HUES6 (cell line): ENCODE data around the gene INPP5J.
"Not testable (repeated sequence)": the region's sequence is repeated elsewhere in the genome, so short reads cannot be mapped to it uniquely, and the experiment has no call there.

Experiments used
- H3K27ac ChIP-seq: 2 replicates; pipeline ENCODE4 v1.7.0; 2013; ENCODE audit warnings: low read depth, mild to moderate bottlenecking, low read length, inconsistent platforms
- H3K27me3 ChIP-seq: 2 replicates; pipeline ENCODE4 v1.6.1; 2013; ENCODE audit warnings: low read length; ENCODE audit not compliant: control insufficient read depth, insufficient read depth
- H3K36me3 ChIP-seq: 2 replicates; pipeline ENCODE4 v1.6.1; 2013; ENCODE audit warnings: low read length; ENCODE audit not compliant: control insufficient read depth, insufficient read depth
- H3K4me1 ChIP-seq: 2 replicates; pipeline ENCODE4 v1.6.1; 2013; ENCODE audit warnings: low read length; ENCODE audit not compliant: control insufficient read depth, insufficient read depth
- H3K4me3 ChIP-seq: 2 replicates; pipeline ENCODE4 v1.5.1; 2013; ENCODE audit warnings: low read depth, low read length
- H3K9ac ChIP-seq: one replicate; pipeline ENCODE4 v1.6.1; 2013; ENCODE audit warnings: mild to moderate bottlenecking, low read length
- H3K9me3 ChIP-seq: 2 replicates; pipeline ENCODE4 v1.6.1; 2013; ENCODE audit warnings: low read depth, low read length; ENCODE audit not compliant: control insufficient read depth, insufficient read depth

Gene INPP5J

DNA sequence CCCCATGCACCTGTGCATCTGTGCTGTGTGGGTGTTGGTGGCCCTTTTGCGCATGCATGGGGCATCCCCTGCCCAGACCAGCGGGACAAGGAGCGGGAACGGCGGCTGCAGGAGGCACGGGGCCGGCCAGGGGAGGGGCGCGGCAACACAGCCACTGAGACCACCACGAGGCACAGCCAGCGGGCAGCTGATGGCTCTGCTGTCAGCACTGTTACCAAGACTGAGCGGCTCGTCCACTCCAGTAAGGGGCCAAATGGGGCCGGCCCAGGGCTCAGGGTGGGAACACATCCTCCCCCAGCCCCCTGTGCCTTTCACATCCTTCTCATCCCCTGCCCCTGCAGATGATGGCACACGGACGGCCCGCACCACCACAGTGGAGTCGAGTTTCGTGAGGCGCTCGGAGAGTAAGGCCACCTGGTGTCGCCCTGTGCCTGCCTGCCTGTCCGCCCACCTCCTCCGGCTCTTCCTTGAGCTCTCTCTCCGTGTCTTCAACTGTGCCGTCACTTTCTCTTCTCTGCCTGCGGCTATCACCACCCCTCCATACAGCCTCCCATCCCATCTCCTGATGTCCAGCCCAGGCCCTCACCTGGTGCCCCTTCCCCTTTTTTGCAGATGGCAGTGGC, 26.0 kb upstream of the INPP5J start:
- Histone ChIP-seq H3K4me1 (peaks cover 15% of the 10 kb centered on the region), H3K27ac (no peak overlapping the region), H3K4me3 (no peak overlapping the region), H3K27me3 (no peaks in the 10 kb centered on the region), H3K9me3 (no peaks in the 10 kb centered on the region), H3K36me3 (peaks cover 8% of the 10 kb centered on the region; the same call in 1 of the 2 replicates), H3K9ac (no peak overlapping the region)

DNA sequence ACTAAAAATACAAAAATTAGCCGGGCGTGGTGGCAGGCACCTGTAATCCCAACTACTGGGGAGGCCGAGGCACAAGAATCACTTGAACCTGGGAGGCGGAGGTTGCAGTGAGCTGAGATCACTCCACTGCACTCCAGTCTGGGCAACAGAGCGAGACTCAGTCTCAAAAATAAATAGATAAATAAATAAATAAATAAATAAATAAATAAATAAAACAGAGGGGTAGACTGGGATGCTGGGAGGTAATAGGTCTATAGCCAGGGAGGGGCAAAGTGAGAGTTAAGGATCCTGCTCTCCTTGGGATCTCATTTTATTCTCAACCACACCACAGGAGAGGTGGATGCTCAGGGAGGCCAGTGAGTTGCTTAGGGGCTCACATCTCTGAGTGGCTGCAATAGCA, 25.2 kb upstream of the INPP5J start:
- peaks cover 15% of the 10 kb centered on the region for H3K4me1 ChIP-seq
- not testable (repeated sequence) for H3K4me3 ChIP-seq, H3K9ac ChIP-seq, H3K9me3 ChIP-seq, H3K27me3 ChIP-seq, H3K36me3 ChIP-seq, H3K27ac ChIP-seq

DNA sequence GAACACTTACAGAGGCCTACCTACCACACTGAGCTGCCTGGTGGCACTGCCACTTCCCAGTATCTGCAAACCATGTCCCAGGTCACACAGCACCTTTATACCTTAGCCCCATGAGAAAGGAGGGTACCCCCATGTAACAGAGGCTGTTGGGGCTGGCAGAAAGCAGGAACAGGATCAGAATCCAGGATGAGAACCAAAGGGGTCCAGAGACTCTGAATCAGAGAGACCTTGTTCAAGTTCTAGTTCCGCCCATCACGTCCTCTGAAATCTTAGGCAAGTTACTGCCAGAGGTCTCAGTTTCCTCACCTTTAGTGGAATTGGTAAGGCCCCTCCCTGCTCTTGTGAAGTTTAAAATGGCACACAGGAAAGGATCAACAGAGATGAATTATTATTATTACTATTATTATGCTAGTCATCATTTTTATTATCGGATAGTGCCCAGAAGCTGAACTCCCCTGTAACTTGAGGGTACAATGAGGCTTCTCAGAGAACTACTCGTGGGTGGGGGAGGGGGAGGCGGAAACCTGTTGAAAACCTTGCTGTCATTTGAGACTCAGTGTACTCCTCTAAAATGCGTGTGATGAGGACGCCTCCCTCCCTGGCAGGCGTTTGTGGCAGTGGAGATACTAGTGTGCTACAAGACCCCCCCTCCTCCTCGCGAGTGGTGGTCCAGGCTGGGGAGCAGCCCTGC, 24.7 kb upstream of the INPP5J start:
- Histone ChIP-seq H3K36me3 (peaks cover 6% of the 10 kb centered on the region; the same call in 1 of the 2 replicates), H3K4me1 (peaks cover 15% of the 10 kb centered on the region), H3K27me3 (no peaks in the 10 kb centered on the region), H3K9ac (no peak overlapping the region), H3K4me3 (peak overlapping the region; percentile 43), H3K9me3 (no peaks in the 10 kb centered on the region), H3K27ac (no peak overlapping the region)

DNA sequence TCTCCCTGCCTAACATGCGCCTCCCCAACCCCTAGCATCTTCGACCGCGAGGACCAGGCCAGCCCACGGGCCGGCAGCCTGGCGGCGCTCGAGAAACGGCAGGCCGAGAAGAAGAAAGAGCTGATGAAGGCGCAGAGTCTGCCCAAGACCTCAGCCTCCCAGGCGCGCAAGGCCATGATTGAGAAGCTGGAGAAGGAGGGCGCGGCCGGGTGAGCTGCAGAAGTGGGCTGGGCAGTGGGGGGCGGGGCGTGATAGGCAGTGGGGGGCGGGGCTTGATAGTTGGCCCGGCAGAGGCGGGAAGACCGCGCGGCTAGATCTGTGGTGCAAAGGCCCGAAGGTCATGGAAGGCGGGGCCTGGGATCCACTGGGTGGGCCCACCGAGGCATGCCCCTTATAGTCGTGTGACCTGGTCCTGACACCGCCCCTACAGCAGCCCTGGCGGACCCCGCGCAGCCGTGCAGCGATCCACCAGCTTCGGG, 24.1 kb upstream of the INPP5J start:
- H3K27ac ChIP-seq: no peak overlapping the region
- peaks cover 6% of the 10 kb centered on the region; the same call in 1 of the 2 replicates for H3K36me3 ChIP-seq
- H3K4me3 ChIP-seq: peak overlapping the region; percentile 43
- H3K9ac ChIP-seq: no peak overlapping the region
- H3K27me3 ChIP-seq: no peaks in the 10 kb centered on the region
- H3K9me3 ChIP-seq: no peaks in the 10 kb centered on the region
- peaks cover 15% of the 10 kb centered on the region for H3K4me1 ChIP-seq

DNA sequence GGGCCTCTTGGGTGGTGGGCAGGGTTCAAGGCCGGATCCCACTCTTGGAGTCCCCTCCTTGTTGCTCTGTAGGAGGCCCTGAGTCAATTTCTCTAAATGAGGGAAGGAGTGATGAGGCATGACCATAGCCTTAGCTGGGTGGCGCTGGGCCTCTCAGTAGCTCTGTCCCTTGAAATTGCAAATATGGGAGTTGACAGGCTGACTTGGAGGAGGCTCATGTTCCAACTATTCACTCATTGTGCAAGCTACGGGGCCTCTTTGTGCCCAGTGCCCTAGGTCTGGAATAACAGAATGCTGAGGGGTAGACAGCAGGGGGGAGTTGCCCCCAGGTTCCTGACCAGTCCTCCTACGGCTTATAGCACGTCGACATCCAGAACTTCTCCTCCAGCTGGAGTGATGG, 23.4 kb upstream of the INPP5J start:
- no peak overlapping the region for H3K27ac ChIP-seq
- no peak overlapping the region for H3K9ac ChIP-seq
- H3K9me3 ChIP-seq: no peaks in the 10 kb centered on the region
- no peak overlapping the region for H3K4me3 ChIP-seq
- no peaks in the 10 kb centered on the region for H3K27me3 ChIP-seq
- H3K36me3 ChIP-seq: peaks cover 6% of the 10 kb centered on the region; the same call in 1 of the 2 replicates
- peaks cover 15% of the 10 kb centered on the region for H3K4me1 ChIP-seq

DNA sequence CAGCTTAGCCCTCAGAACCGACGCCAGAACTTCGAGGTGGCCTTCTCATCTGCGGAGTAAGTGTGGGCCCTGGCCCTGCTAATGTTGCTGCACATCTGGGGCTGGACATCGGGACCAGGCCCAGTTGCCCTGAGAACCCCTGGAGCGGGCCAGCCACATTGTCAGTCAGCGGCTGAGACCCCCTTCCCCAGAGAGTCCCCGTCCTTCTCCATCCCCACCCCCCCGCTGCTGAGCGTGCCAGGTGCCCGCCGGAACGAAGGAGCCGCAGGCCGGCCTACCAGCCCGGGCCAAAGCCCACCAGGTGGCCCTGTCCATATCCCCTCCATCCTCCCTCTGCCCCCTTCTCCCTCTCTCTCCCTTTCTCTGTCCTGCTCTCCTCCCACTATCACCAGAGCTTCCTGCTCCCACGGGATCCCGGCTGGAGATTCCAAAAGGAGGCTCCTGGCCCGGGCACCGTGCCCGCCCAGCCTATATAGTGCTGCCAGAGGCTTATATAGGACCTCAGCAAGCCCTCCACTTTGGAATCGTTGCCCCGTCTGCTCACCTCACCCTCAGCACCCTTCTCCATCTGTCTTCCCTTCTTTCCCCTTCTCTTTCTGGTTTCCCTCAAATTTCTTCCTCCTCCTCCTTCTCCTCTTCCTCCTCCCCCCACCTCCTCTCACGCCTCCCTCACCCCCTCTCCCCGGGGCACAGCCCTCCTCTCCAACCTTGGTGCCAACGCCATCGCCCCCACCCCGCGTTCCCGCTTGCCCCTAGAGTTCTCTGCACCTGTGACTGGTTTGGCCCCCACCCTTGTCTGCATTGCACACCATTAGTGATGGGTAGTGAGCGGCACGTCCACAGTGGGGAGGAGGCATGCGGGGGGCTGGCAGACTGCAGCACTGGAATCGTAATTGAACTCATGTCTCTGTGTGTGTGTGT, 22.7 kb upstream of the INPP5J start:
- no peak overlapping the region for H3K4me3 ChIP-seq
- no peak overlapping the region for H3K9ac ChIP-seq
- no peak overlapping the region for H3K27ac ChIP-seq
- no peaks in the 10 kb centered on the region for H3K9me3 ChIP-seq
- H3K27me3 ChIP-seq: peaks cover 1% of the 10 kb centered on the region
- H3K36me3 ChIP-seq: peaks cover 6% of the 10 kb centered on the region; the same call in 1 of the 2 replicates
- peaks cover 16% of the 10 kb centered on the region for H3K4me1 ChIP-seq

DNA sequence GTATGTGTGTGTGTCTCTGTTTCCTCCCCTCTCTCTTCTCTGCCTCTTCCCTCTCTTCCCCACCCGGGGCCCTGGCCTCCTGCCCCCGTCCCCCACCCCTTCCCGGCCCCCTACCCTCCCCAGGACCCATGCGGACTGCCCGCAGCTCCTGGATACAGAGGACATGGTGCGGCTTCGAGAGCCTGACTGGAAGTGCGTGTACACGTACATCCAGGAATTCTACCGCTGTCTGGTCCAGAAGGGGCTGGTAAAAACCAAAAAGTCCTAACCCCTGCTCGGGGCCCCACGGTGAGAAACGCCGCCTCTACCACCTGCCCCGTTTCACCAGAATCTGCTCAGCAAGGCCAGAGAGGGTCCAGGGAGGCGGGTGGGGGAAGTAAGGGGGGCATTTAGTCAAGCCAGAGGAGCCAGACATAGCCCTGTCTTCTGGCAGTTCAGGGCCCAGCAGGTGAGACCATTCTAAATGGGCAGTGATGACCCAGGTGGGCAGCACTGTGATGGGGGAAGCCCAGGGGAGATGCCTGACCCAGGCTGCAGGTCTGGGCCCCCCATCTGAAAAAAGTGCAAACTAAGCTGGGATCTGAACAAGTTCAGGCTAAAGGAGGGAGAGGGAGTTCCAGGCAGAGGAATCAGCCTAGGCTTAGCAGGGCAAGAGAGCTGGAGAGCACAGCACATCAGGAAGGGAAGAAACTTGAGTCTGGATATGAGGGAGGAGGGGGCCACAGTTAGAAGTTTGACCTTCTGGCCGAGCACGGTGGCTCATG, 21.8 kb upstream of the INPP5J start:
- Histone ChIP-seq H3K9me3 (no peaks in the 10 kb centered on the region), H3K4me3 (no peak overlapping the region), H3K36me3 (no peaks in the 10 kb centered on the region), H3K27me3 (peaks cover 9% of the 10 kb centered on the region), H3K4me1 (peaks cover 22% of the 10 kb centered on the region), H3K27ac (no peak overlapping the region), H3K9ac (no peak overlapping the region)

DNA sequence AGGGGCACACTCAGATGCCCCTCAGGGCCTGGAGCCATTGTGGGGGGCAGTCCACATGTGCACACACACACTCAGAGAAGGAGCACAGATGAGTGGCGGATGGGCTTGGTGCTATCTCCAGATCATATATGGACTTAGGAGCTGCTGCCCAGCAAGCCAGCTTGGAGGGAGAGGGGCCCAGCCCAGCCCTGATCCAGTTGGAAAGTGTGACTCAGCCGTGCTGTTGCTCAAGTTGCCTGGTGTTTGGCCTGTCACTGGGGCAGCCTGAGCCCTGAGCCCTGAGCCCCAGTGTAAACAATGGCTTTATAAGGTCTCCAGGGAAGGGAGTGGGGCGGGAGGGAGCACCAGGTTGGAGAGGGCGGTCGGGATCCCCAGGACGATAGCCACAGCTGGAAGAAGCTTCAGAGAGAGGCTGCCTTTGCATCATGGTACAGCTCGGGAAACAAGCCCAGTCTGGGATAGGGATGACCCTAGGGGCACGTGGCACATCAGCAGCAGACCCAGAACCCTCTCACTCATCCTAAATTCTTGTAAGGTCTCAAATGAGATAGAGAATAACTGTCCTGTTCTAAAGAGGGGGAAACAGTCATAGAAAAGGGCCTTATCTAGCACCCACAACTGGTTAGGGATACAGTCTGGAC, 20.2 kb upstream of the INPP5J start:
- Histone ChIP-seq H3K9ac (no peak overlapping the region), H3K4me3 (no peak overlapping the region), H3K36me3 (no peaks in the 10 kb centered on the region), H3K27me3 (peaks cover 23% of the 10 kb centered on the region), H3K4me1 (peaks cover 24% of the 10 kb centered on the region), H3K9me3 (no peaks in the 10 kb centered on the region), H3K27ac (no peak overlapping the region)

DNA sequence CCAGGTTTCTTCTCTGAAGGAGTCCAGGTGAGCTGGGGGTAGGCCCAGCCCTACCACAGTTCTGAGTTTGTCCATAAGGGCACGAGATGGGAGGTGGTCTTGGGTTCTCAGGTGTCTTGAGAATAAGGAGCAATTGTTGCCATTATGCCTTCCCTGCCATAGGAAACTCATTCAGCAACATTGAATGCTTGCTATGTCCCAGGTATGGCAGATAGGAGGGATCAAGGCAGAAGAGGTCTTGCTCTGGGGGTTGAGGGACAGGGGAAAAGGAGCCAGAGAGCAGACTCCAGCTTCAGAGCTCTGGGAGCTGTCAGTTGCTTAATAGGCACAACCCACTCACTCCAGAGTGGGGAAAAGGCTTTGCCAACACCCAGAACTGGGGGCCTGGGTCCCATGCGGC, 19.7 kb upstream of the INPP5J start:
- H3K9me3 ChIP-seq: no peaks in the 10 kb centered on the region
- no peak overlapping the region for H3K27ac ChIP-seq
- H3K9ac ChIP-seq: no peak overlapping the region
- no peaks in the 10 kb centered on the region for H3K36me3 ChIP-seq
- no peak overlapping the region for H3K4me3 ChIP-seq
- H3K4me1 ChIP-seq: peaks cover 20% of the 10 kb centered on the region
- H3K27me3 ChIP-seq: peaks cover 23% of the 10 kb centered on the region
